Measurements from ENCODE around the gene DOK5.

- TF ChIP-seq, protein P1, sequence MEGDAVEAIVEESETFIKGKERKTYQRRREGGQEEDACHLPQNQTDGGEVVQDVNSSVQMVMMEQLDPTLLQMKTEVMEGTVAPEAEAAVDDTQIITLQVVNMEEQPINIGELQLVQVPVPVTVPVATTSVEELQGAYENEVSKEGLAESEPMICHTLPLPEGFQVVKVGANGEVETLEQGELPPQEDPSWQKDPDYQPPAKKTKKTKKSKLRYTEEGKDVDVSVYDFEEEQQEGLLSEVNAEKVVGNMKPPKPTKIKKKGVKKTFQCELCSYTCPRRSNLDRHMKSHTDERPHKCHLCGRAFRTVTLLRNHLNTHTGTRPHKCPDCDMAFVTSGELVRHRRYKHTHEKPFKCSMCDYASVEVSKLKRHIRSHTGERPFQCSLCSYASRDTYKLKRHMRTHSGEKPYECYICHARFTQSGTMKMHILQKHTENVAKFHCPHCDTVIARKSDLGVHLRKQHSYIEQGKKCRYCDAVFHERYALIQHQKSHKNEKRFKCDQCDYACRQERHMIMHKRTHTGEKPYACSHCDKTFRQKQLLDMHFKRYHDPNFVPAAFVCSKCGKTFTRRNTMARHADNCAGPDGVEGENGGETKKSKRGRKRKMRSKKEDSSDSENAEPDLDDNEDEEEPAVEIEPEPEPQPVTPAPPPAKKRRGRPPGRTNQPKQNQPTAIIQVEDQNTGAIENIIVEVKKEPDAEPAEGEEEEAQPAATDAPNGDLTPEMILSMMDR (IDR thresholded peaks at IDR 0.05; ENCODE audit: low read depth, low read length): no peak
- TF ChIP-seq POLR2A (IDR thresholded peaks at IDR 0.05; ENCODE audit: extremely low read depth, insufficient read length): no peak
Measured at GRCh38 chr20:54636575-54636974, 161.2 kb downstream of the DOK5 start.

All from NB4 (cell line).